ENCODE data around the gene UCN.
A peak's percentile ranks its signal among the peaks of the same experiment; 100 is the strongest.
"Not testable (repeated sequence)": the region's sequence is repeated elsewhere in the genome, so short reads cannot be mapped to it uniquely, and the experiment has no call there.

The UCN gene

DNA sequence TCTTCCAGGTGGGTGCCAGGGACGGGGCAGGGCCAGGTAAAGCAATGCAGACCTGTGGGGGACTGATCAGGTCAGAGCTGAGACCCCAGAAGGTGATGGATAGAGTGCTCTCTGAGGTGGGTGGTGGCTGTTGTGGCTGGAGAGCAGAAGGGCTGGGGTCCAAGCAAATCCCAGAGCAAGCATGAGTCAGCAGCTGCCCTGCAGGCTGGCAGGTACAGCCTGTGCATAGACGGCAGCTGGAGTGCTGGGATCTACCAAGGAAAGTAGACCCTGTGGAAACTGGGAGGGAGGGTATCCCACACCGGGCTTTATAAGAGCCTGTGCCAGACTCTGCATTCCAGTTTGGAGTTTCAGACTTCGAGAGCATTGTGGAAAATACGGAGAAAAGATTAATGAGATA, 25.4 kb downstream of the UCN start:
- DNase-seq (ENCODE audit: low read depth) = no peak

DNA sequence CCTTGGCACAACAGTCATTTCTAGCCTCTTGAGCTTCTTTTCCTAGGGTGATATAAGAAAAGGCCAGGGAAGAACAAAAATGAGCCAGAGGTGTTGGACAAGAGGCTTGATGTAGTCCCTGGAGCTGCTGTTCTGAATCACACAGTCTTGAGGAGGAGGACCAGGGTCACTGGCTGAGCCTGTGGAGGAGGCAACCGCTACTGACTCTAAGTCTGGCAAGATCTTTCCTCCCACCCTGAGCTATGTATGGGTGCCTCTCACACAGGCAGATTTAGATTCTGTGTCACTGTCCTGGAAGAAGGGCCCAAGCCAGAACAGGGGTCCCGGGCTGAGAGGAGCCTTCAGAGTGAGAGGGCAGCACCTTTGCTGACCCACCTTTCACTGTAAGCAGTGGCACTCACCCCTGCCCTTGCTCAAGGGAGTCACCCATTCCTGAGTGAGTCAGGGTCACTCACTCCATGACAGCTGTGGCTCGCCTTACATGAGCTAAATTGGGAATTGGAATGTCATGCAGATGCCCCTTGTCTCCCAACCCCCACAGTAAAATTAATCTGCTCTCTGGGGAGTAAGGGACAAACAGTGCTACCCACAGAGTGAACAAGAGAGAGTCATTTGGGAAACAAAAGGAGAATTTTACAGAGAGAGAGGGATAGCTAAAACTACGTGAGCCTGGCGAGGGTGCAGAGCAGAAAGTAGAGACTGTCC, 26.2 kb downstream of the UCN start, which contains the start of gene TRIM54:
TRIM54 (plus strand) TSS at position 575 of the 705 bp plus-strand sequence. CDS start 303 bp downstream, outside the sequence.
- DNase-seq (ENCODE audit: low read depth) = peak; percentile 47

DNA sequence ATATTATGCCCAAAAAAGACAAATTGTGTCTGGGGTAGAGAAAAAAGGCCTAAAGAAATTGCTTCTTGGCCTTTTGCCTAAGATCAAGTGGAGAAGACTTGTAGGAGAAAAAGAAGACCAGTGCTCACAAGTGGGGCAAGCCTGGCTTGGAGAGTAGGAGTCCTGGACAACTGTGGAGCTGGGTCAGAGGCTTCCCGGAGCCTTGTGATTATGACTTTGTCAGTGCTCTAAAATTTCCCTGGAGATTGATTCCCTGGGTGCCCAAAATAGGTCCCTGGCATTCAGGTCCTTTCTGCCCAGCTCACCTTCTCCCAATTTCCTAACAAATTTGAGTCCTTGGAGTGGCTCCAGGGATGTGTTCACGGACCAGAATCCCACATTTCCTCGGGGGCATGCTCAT, 26.8 kb downstream of the UCN start:
- DNase-seq (ENCODE audit: low read depth) = no peak

DNA sequence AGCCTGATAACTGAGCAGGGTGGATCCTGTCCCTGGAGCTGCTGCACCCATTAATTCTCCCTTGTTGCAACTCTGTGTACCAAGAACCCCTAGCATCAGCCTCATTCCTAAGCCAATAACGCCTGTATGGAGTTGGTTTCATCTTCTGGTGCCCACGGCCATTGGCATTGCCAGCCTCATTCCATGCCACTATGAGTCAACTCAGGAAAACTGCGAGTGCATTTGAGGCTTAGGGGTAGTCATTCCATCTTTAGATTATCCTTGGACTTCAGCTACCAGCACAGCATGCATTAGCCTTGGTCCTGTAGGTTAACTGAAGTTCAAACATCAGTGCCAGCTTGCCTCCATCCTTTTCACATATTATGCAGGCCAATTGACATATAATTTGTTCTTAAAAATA, 27.4 kb downstream of the UCN start:
- DNase-seq (ENCODE audit: low read depth) = no peak

DNA sequence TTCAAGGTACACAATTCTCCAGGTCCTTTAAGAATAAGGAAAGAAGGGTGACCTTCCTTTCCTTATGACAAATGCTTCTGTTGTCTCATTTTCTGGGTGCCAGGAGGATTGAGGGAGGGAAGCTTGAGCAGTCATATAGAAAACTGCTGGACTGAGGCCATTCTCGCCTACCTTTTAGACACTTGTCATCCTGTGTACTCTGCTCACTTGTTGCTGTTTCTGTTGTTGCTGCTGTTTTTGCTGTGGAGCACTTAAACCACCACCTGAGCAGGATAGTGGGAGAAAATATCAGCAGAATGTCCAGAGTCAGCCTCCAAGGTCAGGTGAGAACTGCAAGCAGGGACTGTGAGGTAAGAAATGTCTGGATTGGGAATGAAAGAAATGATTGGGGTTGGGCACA, 30.2 kb downstream of the UCN start:
- no peak for DNase-seq (ENCODE audit: low read depth)

DNA sequence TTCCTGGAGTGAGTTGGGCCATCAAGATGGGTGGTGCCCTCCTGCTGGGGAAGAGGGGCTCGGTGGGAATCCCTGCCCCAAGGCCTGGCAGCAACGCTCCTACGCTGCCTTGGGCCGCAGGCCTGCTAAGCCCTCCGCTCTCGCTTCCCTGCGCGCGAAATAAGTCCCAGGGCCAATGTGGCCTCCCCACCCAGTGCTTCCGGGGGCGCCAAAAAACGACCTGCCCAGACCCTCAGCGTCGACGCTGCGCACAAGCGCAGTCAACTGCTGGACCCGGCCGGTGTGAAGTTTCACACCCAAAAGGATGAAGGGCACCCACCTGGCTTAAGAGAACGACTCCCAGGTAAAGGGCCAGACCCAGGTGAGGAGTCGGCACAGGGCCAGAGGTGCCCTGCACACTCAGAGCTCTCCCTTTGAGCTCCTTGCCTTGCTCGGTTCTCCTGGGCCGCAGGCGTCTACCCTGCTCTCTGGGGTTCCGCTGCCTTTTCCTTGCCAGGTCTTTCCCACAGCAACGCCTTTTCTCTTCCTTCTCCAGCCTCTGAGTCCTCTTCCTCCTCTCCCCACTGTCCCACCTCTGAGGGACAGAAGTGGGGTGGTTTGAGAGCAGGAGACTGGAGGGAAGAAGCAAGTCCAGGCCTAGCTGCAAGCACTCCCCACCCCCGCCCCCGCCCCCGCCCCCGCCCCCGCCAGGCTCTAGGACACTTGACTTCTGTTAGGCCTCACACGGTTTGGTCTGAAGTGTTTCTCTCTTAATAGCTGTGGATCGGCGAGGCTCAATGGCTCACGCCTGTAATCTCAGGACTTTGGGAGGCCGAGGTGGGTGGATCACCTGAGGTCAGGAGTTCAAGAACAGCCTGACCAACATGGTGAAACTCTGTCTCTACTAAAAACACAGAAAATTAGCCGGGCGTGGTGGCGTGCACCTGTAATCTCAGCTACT, 32.8 kb downstream of the UCN start, which contains the start of gene DNAJC5G:
DNAJC5G (plus strand) TSS at position 223 of the 940 bp plus-strand sequence. CDS start 1,296 bp downstream, outside the sequence.
- no peak for DNase-seq (ENCODE audit: low read depth)

DNA sequence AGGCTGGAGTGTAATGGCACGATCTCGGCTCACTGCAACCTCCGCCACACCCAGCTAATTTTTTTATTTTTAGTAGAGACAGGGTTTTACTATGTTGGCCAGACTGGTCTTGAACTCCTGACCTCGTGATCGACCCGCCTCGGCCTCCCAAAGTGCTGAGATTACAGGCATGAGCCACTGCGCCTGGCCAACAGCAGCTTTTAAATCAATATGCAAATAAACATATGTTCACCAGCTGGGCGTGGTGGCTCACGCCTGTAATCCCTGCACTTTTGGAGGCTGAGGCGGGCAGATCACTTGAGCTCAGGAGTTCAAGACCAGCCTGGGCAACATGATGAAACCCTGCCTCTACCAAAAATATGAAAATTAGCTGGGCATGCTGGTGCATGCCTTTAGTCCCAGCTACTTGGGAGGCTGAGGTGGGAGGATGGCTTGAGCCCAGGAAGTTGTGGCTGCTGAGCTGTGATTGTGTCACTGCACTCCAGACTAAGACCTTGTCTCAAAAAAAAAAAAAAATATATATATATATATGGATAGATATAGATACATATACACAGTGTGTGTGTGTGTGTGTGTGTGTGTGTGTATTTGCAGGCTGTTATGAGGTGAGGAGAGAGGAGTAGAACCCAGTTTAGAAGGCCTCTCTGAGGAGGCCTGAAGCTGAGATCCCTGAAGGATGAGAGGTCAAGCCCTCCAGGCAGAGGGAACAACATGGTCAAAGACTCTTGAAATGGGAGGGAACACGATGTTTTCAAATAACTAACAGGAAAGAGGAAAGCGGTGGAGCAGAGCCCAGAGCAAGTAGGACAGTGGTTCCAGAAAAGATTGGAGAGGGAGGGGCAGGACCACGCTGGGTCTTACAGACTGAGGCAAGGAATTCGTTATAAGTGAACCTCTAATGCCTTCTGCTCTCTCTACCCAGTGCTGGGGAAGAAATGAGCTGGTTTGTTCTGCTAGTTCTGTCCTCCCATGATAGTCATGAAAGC, 35.4 kb downstream of the UCN start:
- not testable (repeated sequence) for DNase-seq (ENCODE audit: low read depth)

- DNase-seq (ENCODE audit: low read depth) = no peak
Observed at GRCh38 chr2:27271631-27272340, 36.5 kb downstream of the UCN start.

- DNase-seq (ENCODE audit: low read depth) = no peak
Observed at GRCh38 chr2:27270670-27271069, 37.6 kb downstream of the UCN start.

- no peak for DNase-seq (ENCODE audit: low read depth)
Observed at GRCh38 chr2:27270131-27270530, 38.1 kb downstream of the UCN start.

- DNase-seq (ENCODE audit: low read depth) = not testable (repeated sequence)
Observed at GRCh38 chr2:27268296-27268695, 39.9 kb downstream of the UCN start.

DNA sequence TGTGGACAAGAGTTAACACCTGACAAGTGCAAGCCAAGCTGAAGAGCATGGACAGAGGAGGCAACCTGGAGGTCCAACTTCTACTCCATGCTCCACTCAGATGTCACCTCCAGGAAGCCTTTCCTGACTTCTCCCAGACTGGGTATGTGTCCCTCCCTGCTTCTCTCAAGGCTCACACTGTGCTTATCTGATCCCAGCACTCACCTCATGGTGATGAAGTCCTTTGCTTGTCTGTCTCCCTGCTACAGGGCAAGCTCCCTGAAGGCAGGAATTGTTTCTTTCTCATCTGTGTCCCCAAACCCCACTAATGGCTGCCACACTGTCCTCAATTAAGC, 42.7 kb downstream of the UCN start:
- DNase-seq (ENCODE audit: low read depth) = no peak

DNA sequence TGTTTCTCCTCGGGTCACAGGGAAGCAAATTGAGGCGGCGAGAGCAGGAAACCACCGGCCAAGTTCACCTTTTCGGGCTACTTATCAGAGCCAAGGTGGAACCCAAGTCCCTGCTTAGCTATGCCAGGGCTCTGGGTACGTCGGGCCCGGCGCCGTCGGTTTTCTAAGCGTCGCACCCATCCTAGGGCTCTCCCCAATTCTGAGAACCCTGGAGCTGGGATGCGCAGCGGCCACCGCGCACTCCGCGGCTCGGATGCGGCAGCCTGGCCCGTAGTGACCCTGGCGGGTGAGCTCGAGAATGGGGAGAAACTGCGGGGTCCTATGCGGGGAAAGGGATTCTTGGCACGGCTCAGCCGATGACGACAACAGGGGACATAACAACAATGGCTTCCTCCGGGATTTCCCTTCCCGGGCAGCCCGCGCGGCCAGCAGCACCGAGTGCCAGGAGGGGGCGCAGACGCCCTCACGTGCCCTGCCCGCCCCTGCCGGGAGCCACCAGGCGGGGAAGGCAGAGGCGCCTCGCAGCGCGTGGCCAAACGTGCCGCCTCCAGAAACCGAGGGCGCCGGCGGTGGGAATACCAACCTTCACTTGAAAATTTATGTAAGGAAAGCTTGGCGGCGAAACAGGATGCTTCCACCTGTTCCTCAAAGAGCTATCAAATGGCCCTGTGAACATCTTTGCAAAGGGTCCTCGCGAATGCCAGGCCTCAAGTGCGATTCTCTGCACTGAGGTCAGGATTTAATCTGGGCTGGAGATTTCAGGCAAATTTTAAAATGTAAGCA, 43.3 kb downstream of the UCN start:
- DNase-seq (ENCODE audit: low read depth) = peak; percentile 63

- DNase-seq (ENCODE audit: low read depth) = no peak
Observed at GRCh38 chr2:27264253-27264752, 43.9 kb downstream of the UCN start.

GRCh38 chr2:27263287-27264252, 44.7 kb downstream of the UCN start:
- no peak for DNase-seq (ENCODE audit: low read depth)

DNA sequence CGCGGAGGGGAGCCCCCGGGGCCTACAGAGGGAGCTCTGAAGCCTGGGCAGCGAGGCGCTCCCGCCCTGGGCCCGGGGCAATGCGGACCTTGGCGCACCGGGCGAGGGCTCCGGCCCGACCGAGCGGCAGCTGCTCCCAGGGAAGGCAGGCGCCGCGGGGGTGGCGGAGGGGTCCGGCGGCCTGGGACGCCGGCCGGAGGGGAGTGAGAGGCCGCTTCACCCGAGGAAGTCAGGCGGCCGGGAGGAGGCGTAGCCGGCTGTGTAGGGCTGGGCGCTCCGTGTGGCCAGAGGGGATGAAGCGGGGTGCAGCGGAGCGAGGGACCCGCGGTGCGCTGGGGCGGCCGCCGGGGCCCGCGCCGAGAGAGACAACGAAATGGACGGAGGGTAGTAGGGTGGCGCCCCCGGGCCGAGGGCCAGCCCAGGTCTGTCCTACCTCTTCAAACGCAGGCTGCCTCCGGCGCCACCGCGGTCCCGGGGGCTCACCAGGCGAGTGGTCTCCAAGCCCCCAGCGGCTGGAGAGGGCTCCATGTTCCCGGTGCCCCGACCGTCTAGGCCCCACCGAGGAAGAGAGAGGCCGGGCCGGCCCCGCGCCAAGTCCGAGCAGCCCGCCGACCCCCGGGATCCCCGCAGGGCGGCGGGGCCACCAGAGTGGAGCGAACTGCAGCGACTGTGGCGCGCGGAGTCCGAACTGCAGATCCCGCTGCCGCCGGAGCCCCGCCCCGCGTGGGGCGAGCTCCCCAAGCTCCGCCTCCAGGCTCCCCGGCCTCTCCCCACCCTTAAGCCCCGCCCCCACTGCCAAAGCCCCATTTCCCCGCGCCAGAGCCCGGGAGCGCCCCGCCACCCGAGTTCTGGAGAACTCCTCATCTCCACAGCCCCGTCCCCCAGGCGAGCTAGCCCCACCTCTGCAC, 45.6 kb downstream of the UCN start, which contains the start of gene SLC30A3:
SLC30A3 (minus strand) TSS at position 669 of the 908 bp plus-strand sequence; CDS start at position 528, 141 bp downstream.
- DNase-seq (ENCODE audit: low read depth) = peak; percentile 56

DNA sequence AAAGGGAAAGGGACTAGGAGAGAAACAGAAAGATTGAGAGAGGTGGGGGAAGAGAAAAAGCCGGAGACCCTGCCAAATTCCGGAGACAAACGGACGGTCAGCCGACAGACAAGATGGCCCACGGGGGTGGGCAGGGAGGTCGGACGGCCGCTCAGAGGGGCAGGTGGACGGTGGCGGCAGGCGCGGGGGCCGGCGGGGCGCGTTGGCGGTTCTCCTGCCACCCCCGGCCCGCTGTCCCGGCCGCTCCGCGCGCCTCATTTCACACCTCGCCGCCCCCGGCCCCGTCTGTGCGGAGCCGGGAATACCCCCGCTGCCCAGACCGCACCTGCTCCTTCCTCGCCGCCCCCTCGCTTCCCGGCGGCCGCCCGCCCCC, 46.3 kb downstream of the UCN start:
- no peak for DNase-seq (ENCODE audit: low read depth)

Data from EH (cell line).